ENCODE results near the gene TDRD5.
A peak's percentile ranks its signal among the peaks of the same experiment; 100 is the strongest.

Gene TDRD5, protein sequence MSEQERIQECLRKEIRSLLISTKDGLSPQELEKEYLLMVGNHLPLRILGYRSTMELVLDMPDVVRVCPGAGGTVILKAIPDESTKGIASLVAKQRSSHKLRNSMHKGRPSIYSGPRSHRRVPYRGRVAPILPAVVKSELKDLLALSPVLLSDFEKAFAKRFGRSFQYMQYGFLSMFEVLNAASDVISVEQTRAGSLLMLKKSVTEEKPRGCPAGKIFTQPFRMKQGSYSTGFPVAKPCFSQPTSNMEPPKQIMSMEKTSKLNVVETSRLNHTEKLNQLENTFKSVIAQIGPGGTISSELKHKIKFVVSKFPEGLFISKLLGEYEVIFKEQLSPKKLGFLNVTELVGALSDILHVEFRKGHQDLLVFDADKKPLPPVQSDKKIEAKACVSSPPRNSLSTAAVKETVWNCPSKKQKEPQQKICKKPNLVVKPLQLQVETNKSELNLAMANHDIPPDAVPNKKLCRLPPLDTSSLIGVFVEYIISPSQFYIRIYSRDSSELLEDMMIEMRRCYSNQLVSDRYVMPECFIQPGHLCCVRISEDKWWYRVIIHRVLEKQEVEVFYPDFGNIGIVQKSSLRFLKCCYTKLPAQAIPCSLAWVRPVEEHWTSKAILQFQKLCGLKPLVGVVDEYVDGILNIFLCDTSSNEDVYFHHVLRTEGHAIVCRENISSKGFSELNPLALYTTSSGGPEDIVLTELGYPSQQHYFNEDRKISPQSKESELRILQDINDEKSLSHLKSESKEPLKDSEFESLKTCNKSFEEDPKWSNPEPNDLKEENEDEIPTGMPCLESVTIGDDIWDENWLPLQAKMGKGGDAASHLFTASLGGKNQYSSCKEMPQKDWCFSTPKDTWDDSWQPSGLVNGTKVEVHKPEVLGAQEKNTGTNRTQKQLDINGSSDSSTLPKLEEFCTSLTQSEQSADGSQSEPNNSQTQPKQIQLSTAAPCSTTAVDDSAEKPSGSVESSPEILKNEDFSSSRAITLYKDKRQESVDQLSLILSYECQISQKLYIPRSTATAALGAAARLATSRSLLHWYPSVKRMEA

DNA sequence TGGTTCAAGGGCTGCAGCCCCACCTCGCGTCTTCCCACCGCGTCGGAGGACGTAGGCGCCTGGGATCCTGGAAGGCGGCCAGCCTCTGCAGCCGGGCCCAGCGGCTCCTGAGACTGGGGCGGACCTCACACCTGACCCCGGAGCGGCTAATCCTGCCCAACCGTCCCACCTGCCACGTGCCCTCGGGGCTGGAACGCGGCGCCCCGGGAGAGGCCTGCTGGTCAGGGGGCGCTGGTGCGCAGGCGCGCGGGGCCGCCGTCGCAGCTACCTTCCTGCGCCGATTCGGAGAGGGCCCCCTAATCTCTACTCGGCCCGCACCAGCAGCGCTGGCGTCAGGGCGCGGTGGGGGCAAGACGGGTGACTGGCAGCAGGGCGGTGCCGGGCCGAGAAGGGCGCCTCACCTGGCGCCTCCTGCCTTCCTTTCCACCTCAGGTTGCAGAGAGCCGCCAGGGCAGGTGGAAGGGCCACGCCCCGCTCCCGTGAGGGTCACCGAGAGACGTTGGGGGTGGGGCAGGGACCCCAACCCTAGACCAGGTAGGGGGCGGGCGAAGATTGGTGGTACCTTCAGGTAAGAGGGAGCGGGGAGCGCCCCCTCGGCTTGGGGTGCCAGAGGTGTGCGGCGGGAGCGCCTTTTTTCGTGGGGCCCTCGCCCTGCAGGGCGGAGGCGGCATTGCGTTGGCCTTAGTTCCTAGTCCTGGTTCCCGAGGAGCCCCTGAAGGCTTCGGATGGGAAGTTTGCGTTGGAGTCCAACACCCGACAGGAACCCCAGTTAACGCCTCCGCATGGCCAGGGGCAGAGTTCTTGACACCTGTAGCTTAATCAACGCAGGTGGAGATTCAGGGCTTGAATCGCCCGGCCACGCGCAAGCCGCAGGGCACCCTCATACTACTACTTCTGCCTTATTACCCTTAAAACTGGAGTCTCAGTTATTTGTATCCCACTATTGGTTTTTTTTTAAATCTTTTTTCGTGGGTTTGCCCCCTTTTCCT, at the start of gene TDRD5:
TDRD5 (plus strand) TSS at position 241 of the 989 bp plus-strand sequence. CDS start 784 bp downstream, outside the sequence.
- peak; percentile 12 for DNase-seq

DNA sequence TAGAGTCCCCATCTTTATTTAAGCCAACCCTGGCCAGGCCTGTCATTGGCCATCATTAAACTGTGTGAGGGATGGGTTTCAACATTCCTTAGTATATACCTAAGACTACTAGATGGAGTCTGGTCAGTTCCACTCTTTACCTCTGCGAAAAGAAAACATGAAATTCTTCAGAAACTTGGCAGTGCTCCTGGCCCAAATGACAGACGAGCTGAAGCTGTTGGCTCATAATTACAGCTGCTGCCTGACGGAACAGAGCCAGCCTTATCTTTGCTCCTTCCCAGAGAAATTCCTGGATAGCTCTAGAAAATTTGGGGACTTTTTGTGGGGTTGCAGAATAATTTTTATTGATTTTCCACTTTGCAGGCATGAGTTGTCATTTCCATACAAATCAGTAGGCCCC, 46.3 kb upstream of the TDRD5 start:
- no peak for DNase-seq

DNA sequence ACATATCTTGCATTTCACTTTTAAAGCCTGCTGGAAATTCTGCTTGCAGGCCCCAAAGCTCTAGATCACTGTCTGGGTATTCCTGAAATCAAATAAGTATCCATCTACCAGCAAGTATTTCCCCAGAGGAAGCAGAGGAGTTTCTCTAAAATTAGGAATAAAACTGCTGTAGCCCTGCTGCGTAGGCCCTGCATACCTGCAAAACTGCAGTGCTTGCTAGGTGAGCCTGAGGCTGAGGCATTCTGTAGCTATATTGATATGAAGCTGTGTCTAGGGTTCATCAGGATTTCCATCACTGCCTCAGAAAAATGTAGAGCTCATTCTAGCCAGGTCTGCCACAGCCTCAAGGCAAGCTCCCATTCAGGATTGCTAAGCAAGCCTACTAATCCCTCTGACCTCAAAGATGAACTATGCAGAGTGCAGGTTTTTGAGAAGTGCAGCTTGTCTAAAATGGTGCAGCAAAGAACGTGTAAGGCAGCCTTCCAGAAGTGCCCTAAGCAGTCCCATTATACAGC, 44.6 kb upstream of the TDRD5 start:
- no peak for DNase-seq

DNA sequence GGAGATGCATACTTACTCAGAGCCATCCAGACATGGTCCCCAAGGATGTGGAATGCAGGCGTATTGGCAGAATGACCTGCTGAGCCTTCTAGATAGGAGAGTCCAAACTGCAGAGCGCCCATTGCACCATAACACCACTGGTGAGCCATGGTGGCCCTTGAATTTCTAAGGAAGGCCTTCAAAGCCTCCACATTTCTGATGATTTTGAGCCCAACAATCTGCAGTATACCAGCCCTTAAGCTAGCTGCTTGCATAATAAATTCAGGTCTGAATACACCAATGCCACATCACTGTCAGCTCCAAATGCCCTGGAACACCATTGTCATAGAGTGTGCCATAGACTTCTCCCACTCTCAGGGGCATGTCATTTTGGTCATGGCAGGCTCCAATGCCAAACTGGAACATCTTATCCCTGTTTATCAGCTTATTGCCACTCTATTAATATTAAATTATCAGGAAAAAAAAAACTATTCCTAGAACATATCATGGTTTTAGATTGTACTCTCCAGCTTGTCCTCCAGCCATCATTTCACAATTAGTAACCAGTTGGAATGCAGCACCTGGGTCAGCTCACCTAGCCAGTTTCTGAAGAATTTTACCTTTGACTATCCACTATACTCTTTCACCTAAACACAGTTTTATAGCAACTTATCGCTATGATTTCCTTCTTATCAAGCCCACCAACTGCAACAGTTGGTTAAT, 42.8 kb upstream of the TDRD5 start:
- no peak for DNase-seq

DNA sequence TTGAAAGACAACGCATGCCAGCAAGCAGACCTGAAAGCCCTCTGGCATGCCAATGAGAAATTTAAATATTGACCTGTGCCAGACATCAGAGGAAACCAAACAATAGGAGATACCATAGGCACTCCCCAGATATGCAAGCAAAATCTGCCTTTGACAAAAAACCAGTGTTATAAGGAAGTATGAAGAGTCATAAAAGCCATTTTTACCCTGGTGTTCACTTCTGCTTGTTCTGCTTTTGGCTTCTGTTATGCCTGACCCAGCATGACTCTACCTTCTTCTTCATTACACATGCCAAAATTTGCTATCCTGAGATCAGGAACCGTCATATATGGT, 42.3 kb upstream of the TDRD5 start:
- DNase-seq: no peak

DNA sequence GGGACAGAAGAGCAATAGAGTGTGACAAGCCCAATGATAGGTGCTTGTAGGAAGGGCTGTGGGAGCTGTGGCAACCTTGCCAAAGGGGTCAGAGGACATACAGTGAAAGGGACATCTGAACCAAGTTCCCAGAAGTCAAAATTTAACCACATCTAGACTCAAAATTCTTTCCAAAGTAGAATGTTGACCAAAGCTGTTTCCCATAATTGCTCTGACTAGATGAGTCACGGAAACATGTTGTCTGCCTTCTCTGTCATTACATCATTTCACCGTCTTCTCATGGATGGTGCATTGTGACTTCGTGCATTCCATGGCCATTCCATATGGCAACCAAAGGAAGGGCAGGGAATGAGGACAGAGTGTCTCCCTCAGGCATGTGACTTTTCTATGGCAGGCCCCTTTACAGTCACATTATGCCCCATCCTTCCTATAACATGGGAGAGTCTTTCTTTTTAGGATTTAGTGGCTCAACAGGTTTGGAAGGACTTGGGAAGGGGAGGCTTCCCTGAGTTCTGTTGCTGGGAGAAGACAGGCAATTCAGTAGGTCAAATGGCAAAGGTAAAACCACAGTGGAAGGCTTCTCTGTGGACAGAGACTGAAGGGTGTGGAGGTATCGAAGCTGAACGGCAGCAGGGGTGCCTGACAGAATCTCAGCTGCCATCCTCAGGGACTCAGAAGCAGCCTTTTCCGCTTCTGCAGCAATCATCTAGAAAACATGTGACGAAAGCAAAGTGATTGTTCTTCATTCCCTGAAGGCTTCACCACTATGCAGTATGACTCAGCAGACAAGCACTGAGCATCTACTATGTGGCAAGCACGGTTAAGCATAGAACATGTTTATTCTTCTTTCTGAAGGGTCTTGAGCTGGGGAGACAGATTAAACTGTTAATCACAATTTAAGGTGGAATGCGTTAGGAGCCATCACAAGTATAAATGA, 40.6 kb upstream of the TDRD5 start:
- no peak for DNase-seq

DNA sequence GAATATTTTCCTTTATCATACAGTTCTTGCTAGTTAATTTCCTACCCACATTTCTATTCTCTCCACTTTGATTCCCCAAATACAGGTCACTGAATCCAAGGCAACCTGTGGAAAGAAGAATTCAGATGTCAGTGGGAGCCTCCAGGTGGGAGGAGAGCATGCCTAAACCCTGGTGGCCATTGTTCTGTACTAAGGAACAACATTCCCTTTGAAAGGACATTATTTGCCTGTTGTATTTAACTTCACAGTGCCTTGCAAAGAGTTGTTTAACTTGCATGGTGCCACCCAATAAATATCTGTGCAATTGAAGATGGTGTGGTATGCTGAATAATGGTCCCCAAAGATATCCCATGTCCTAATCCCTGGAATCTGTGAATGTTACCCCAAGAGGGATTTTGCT, 37.2 kb upstream of the TDRD5 start:
- DNase-seq: no peak

DNA sequence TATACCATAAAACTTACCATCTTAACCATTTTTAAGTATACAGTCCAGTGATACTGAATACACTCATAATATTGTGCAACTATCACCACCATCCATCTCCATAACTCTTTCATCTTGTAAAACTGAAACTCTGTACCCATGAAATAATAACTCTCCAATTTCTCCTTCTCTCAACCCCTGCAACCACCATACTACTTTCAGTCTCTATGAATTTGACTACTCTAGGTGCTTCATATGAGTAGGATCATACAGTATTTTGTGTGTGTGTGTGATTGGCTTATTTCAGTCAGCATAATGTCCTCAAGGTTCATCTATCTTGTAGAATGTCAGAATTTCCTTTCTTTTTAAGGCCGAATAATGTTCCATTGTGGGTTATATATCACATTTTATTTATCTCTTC, 33.6 kb upstream of the TDRD5 start:
- no peak for DNase-seq

DNA sequence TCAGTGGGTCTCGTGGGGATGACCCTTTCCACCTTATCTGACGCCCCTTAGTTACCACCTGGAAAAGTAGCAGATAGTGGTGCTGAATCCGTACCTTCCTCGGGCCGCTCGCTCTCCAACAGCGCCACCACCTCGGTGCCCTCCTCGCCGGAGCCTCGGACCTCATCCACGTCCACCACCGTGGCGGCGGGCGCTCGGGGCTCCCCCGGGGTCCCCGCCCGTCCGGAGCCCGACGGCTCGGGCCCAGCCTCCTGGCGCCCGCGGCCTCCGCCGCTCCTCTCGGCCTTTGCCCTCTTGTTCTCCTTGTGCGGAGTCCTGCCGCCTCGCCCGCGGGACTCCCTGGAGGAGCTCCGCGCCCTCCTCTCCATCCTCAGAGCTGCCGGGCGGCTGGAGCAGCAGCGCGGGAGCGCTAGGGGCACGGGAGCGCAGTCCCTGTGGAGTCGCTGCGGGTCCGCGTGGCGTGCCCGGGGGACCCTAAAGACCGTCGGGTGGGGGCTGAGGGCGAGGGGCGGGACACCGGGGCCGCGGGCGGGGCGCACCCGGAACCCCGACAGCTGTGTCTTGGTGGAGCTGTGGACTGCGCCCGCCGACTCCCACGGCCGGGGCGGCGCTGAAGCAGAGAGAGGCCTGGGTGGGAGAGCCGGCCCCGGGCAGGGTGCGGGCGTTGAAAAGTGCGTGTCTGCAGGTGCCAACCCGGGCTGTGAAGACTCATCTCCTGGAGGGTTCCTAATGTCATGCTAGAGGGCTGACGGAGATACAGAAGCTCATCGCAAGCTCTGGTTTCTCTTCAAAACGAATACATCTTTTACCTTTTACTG, 15.9 kb upstream of the TDRD5 start, which contains the start of gene NPHS2:
NPHS2 (minus strand) TSS at position 452 of the 818 bp plus-strand sequence; CDS start at position 368, 84 bp downstream.
- no peak for DNase-seq

DNA sequence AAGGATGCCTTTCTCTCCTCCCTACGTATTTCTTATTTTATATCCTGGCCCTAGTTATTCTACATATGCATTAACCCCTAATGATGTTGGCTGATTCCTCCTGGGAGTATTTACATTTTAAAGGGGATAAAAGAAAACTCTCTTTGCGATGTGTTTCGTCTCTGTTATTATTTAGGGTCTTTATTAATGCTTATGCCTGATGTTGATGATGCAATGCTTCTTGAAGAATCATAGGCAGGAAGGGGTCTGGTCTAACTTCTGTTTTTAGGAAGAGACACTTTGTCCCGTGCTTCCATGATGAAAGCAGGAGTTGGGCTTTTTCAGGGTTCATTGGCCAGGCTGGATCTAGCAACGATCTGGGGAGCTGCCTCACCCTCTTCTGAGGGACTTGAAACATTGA, 15.1 kb upstream of the TDRD5 start:
- DNase-seq: no peak

DNA sequence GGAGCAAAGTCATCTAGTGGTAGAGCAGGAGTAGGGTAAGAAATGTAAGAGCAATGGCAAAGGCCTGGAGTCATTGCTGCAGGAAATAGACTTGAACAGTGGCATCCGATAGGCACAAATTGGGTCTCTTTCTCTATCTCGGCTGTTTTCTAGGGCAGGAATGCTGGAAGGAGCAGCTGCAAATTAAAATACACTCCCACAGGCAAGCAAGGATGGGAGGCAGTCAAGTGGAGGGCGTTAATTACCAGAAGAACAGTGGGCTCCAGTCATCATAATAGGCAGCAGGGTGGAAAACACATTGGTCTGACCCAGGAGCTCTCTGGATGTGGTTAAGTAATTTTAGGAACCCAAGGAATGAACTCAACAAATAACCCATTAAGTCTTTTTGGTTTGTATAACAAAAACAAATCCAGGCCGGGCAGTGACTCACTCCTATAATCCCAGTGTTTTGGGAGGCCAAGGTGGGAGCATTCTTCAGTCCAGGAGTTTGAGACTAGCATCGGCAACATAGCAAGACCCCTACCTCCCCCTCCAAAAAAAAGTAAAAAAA, 7.8 kb upstream of the TDRD5 start:
- no peak for DNase-seq

DNA sequence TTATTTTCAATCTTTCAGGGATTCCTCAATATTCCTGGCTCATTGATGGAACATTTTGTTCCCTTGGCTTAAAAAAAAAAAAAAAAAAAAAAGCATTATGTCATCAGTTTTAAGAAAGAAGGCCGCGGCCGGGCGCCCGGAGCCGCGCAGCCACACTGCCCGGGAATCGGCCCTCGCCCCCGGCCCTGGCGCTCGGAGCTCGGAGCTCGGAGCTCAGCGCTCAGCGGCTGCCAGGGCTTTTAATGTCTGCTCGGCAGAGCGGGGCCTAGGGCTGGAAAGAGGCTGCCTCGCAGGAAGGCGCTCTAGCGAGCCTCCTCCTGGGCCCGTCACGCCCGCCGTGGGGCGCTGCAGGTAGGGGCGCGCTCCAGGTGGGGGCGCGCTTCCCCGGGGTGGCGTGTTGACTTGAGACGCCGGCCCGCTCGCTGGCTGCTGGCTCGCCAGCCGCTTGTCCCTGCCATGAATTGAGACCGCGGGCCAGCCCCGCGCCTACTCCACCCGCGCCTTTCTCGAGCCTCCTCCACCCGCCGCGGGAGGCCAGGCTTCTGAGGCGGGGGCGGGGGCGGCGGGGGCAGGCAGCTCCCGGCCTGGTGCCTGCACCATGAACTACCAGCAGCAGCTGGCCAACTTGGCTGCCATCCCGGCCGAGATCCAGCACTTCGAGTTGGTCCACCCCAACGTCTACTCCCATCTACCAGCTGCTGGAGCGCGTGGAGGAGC, 5.4 kb upstream of the TDRD5 start:
- DNase-seq: peak; percentile 39

DNA sequence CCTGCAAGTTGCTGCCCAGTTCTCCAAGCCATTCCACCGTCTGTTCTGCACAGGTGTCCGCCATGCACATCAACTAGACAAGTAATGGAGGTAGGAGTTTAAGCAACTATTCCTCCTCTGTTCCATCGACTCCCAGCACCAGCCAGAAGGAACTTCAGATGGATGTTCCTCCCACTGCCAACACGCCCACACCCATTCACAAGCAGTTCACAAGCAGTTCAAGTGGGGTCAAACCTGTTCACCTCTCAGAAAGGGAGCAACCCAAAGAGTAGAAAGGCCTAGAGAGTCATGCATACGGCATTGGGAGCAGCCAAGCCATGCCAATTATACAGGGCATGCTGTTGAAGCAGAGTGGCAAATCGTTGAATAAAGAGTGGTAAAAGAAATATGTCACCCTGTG, 4.3 kb upstream of the TDRD5 start:
- DNase-seq: no peak

DNA sequence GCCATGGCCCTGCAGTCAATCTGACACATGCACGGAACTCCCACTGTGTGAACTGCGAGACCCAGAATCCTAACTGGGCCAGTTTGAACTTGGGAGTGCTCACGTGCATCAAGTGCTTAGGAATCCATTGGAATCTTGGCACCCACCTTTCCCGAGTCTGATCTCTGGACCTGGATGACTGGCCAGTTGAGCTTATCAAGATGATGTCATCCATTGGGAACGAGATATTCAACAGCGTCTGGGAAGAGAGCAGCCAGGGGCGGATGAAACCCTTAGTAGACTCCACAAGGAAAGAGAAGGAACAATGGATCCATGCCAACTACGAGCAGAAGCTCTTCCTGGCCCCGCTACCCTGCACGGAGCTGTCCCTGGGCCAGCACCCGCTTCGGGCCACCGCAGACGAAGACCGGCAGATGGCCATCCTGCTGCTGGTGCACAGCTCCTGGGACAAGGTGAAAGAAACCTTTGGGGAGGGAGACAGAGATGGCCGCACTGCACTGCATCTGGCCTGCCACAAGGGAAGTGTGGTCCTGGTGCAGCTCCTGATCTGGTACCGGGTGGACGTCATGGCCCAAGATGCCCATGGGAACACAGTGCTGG, 3.1 kb upstream of the TDRD5 start:
- DNase-seq: no peak

DNA sequence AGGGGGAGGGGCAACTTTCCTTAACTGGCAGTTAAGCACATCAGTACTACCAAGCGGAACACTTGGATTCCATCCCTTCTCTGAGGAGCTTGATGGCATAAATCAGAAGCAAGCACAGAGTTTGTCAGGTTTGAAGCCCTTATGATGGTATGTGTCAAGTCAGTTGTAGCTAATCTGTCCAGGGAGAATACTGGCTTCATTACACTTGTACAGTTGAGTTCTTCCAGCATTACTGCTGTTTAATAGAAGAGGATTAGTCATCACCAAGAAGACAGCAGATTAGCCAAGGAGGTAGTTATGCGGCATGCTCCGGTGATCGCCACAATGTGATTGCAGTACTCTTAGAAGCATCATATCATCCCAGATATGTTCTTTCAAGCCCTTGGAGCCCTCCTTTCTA, 2.1 kb upstream of the TDRD5 start:
- no peak for DNase-seq

DNA sequence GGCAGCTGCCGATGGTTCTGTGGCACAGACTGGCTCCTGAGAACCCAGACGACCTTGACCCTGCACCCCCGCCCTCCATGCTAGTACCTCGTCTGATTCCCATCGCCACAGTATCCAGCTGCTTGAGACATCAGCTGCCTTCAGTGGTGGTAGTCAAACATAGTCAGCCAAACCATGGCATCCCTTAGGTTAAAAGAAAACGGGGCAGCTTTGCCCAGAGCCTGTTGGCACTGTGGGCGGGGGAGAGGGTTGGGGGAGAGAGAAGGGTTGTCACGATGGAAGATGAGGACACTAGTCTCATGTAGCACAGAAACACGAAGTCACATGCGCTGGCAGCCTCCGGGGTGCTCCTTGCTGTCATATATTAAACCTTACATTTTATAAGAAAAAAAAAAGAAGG, 961 bp upstream of the TDRD5 start:
- DNase-seq: no peak

DNA sequence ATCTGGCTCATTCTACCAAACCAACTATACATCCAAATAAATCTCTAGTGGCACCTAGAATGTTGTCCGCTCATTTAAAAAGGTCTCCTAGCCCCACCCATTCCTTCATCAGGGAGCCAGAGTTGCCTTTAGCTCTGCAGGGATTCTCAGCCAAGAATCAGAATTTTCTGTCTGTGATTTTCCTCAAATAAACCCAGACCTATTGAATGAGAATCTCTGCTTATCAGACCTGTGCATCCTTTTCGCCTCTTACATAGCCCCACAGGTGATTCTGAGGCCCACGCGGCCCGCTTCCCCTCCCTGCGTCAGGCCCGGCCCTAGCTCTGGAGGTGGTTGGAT, 410 bp upstream of the TDRD5 start:
- no peak for DNase-seq

DNA sequence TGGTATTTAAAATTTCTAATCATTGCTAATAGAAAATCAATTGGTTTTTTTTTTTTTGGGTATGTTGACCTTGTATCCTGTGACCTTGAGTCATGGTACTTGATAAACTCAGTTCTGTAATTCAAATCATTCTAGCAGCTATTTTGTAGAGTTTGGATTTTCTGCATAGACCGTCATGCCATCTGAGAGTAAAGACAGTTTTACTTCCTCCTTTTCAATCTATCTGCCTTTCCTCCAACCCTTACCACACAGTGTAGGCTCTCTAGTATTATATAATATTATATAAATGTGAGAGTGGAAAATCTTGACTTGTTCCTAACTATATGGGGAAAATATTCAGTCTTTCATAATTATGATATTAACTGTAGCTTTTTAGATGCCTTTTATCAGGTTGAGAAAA, 7.0 kb downstream of the TDRD5 start:
- peak; percentile 9 for DNase-seq
